ENCODE data around the gene MED12L.

Gene MED12L

GRCh38 chr3:151205482-151205881 lies 120.0 kb downstream of the MED12L start:
- Histone ChIP-seq H3K56ac (ENCODE audit: low read length) (no peak overlapping the region), H4K5ac (ENCODE audit: low read length) (no peak overlapping the region), H3K9ac (ENCODE audit: low read length) (no peak overlapping the region), H3K18ac (ENCODE audit: low read length) (no peak overlapping the region), H3K23ac (ENCODE audit: low read length) (no peak overlapping the region), H3K79me2 (ENCODE audit: control insufficient read depth, insufficient read depth, low read length) (no peaks in the 10 kb centered on the region), H4K8ac (ENCODE audit: low read depth, low read length) (no peak overlapping the region), H2AK5ac (ENCODE audit: low read length) (no peak overlapping the region), H2BK5ac (ENCODE audit: low read length) (no peak overlapping the region), H3K4ac (ENCODE audit: low read depth, low read length) (no peak overlapping the region), H3K27ac (ENCODE audit: low read depth, low read length) (no peak overlapping the region), H3K27me3 (ENCODE audit: insufficient read depth, low read length, poor library complexity) (no peaks in the 10 kb centered on the region), H2BK15ac (replicated peaks; ENCODE audit: low read depth) (no peak overlapping the region), H3K4me1 (ENCODE audit: control insufficient read depth, low read depth, low read length) (no peaks in the 10 kb centered on the region), H3K4me2 (ENCODE audit: low read length) (no peak overlapping the region), H2BK120ac (ENCODE audit: low read depth, low read length) (no peak overlapping the region), H3K79me1 (ENCODE audit: low read length) (no peaks in the 10 kb centered on the region), H3K36me3 (ENCODE audit: control insufficient read depth, insufficient read depth, low read length) (no peaks in the 10 kb centered on the region), H3K4me3 (ENCODE audit: low read length) (no peak overlapping the region)
- no peak for DNase-seq
- no CpG with 5 or more reads among the region's 6 CpGs for WGBS (ENCODE audit: extremely low coverage, insufficient coverage, low lambda C conversion rate)

- Histone ChIP-seq H2BK120ac (ENCODE audit: low read depth, low read length) (no peak overlapping the region), H2AK5ac (ENCODE audit: low read length) (no peak overlapping the region), H3K79me1 (ENCODE audit: low read length) (no peaks in the 10 kb centered on the region), H3K23ac (ENCODE audit: low read length) (no peak overlapping the region), H3K4me2 (ENCODE audit: low read length) (no peak overlapping the region), H3K56ac (ENCODE audit: low read length) (no peak overlapping the region), H4K5ac (ENCODE audit: low read length) (no peak overlapping the region), H4K8ac (ENCODE audit: low read depth, low read length) (no peak overlapping the region), H3K9ac (ENCODE audit: low read length) (no peak overlapping the region), H3K4me1 (ENCODE audit: control insufficient read depth, low read depth, low read length) (no peaks in the 10 kb centered on the region), H2BK15ac (replicated peaks; ENCODE audit: low read depth) (no peak overlapping the region), H3K79me2 (ENCODE audit: control insufficient read depth, insufficient read depth, low read length) (no peaks in the 10 kb centered on the region), H3K27me3 (ENCODE audit: insufficient read depth, low read length, poor library complexity) (no peaks in the 10 kb centered on the region), H3K4me3 (ENCODE audit: low read length) (no peak overlapping the region), H3K27ac (ENCODE audit: low read depth, low read length) (no peak overlapping the region), H3K4ac (ENCODE audit: low read depth, low read length) (no peak overlapping the region), H2BK5ac (ENCODE audit: low read length) (no peak overlapping the region), H3K18ac (ENCODE audit: low read length) (no peak overlapping the region), H3K36me3 (ENCODE audit: control insufficient read depth, insufficient read depth, low read length) (no peaks in the 10 kb centered on the region)
- WGBS (ENCODE audit: extremely low coverage, insufficient coverage, low lambda C conversion rate), result no CpG with 5 or more reads among the region's 3 CpGs
- no peak for DNase-seq
Observed at GRCh38 chr3:151206201-151206600, 120.7 kb downstream of the MED12L start.

DNA sequence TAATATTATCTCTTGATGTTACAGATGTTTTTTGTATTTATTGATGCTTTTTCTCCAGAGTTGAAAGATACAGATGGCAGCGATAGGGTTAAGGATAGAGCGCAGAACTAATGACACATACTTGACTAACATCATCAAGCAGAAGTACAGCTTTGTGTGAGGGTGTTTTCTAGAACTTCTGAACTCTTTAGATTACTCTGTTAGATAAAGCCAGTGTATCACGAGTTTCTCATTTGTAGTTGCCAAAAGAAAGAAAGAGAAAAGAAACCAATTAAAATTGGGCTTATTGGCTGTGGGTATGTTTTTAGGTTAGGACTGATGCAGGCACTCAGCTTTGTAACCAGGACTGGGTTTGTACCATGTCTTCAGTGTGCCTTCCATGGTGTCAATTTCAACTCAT lies 124.2 kb downstream of the MED12L start:
- no peak overlapping the region for H2BK15ac ChIP-seq (replicated peaks; ENCODE audit: low read depth)
- H3K36me3 ChIP-seq (ENCODE audit: control insufficient read depth, insufficient read depth, low read length), result no peaks in the 10 kb centered on the region
- no peak overlapping the region for H2AK5ac ChIP-seq (ENCODE audit: low read length)
- no CpG with 5 or more reads among the region's 3 CpGs for WGBS (ENCODE audit: extremely low coverage, insufficient coverage, low lambda C conversion rate)
- no peaks in the 10 kb centered on the region for H3K79me1 ChIP-seq (ENCODE audit: low read length)
- no peak overlapping the region for H3K4me2 ChIP-seq (ENCODE audit: low read length)
- no peak overlapping the region for H3K23ac ChIP-seq (ENCODE audit: low read length)
- no peak overlapping the region for H3K27ac ChIP-seq (ENCODE audit: low read depth, low read length)
- no peak overlapping the region for H4K8ac ChIP-seq (ENCODE audit: low read depth, low read length)
- no peaks in the 10 kb centered on the region for H3K4me1 ChIP-seq (ENCODE audit: control insufficient read depth, low read depth, low read length)
- H3K4me3 ChIP-seq (ENCODE audit: low read length), result no peak overlapping the region
- no peak overlapping the region for H3K9ac ChIP-seq (ENCODE audit: low read length)
- no peaks in the 10 kb centered on the region for H3K27me3 ChIP-seq (ENCODE audit: insufficient read depth, low read length, poor library complexity)
- no peaks in the 10 kb centered on the region for H3K79me2 ChIP-seq (ENCODE audit: control insufficient read depth, insufficient read depth, low read length)
- H2BK120ac ChIP-seq (ENCODE audit: low read depth, low read length), result no peak overlapping the region
- no peak overlapping the region for H3K18ac ChIP-seq (ENCODE audit: low read length)
- no peak overlapping the region for H2BK5ac ChIP-seq (ENCODE audit: low read length)
- H4K5ac ChIP-seq (ENCODE audit: low read length), result no peak overlapping the region
- DNase-seq, result no peak
- H3K56ac ChIP-seq (ENCODE audit: low read length), result no peak overlapping the region
- no peak overlapping the region for H3K4ac ChIP-seq (ENCODE audit: low read depth, low read length)

DNA sequence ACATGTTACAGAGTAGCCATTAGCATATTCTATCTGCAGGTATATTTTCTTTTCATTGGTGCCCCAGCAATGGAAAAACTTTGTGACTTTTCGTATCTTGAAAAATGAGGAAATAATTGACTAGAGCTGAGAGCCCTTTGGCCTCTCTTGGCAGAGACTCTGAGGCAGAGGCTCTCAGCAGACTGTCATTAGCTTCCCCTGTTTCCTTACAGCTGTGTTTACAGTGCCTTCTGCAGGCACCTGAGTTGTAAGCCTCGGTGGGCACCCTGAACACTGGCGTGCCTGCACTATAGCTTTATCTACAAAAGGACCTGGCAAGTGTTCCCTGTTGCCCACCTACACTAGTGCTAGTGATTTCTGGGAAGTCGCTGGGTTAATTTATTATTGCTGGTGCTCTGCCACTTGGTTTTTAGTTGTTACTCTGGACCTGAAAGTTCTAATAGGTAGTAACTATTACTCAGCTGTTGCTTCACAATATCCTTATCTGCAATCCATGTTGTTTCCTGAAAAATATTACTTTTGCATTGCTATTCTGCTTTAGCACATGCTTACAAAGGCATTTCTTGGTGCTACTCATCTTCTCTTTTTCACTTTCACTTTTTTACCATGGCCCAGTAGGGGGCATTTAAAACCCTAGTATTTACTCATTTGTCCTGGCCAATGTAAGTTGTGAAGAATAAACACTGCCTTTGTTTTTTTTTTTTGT lies 125.4 kb downstream of the MED12L start:
- Histone ChIP-seq H3K4me2 (ENCODE audit: low read length) (no peak overlapping the region), H3K79me2 (ENCODE audit: control insufficient read depth, insufficient read depth, low read length) (no peaks in the 10 kb centered on the region), H3K4me3 (ENCODE audit: low read length) (no peak overlapping the region), H3K9ac (ENCODE audit: low read length) (no peak overlapping the region), H2BK120ac (ENCODE audit: low read depth, low read length) (no peak overlapping the region), H2BK15ac (replicated peaks; ENCODE audit: low read depth) (no peak overlapping the region), H2BK5ac (ENCODE audit: low read length) (no peak overlapping the region), H4K5ac (ENCODE audit: low read length) (no peak overlapping the region), H3K56ac (ENCODE audit: low read length) (no peak overlapping the region), H3K23ac (ENCODE audit: low read length) (no peak overlapping the region), H3K36me3 (ENCODE audit: control insufficient read depth, insufficient read depth, low read length) (no peaks in the 10 kb centered on the region), H3K27me3 (ENCODE audit: insufficient read depth, low read length, poor library complexity) (no peaks in the 10 kb centered on the region), H3K18ac (ENCODE audit: low read length) (no peak overlapping the region), H2AK5ac (ENCODE audit: low read length) (no peak overlapping the region), H3K4me1 (ENCODE audit: control insufficient read depth, low read depth, low read length) (no peaks in the 10 kb centered on the region), H4K8ac (ENCODE audit: low read depth, low read length) (no peak overlapping the region), H3K27ac (ENCODE audit: low read depth, low read length) (no peak overlapping the region), H3K4ac (ENCODE audit: low read depth, low read length) (no peak overlapping the region), H3K79me1 (ENCODE audit: low read length) (no peaks in the 10 kb centered on the region)
- DNase-seq, result peak; percentile 29
- no CpG with 5 or more reads among the region's 4 CpGs for WGBS (ENCODE audit: extremely low coverage, insufficient coverage, low lambda C conversion rate)

GRCh38 chr3:151213151-151213550 lies 127.7 kb downstream of the MED12L start:
- Histone ChIP-seq H3K4ac (ENCODE audit: low read depth, low read length) (no peak overlapping the region), H3K36me3 (ENCODE audit: control insufficient read depth, insufficient read depth, low read length) (no peaks in the 10 kb centered on the region), H2BK120ac (ENCODE audit: low read depth, low read length) (no peak overlapping the region), H2BK5ac (ENCODE audit: low read length) (no peak overlapping the region), H2BK15ac (replicated peaks; ENCODE audit: low read depth) (no peak overlapping the region), H3K27me3 (ENCODE audit: insufficient read depth, low read length, poor library complexity) (no peaks in the 10 kb centered on the region), H3K23ac (ENCODE audit: low read length) (no peak overlapping the region), H3K79me2 (ENCODE audit: control insufficient read depth, insufficient read depth, low read length) (no peaks in the 10 kb centered on the region), H3K4me1 (ENCODE audit: control insufficient read depth, low read depth, low read length) (no peaks in the 10 kb centered on the region), H3K79me1 (ENCODE audit: low read length) (no peaks in the 10 kb centered on the region), H2AK5ac (ENCODE audit: low read length) (no peak overlapping the region), H4K5ac (ENCODE audit: low read length) (no peak overlapping the region), H3K4me3 (ENCODE audit: low read length) (no peak overlapping the region), H3K18ac (ENCODE audit: low read length) (no peak overlapping the region), H3K4me2 (ENCODE audit: low read length) (no peak overlapping the region), H3K27ac (ENCODE audit: low read depth, low read length) (no peak overlapping the region), H3K56ac (ENCODE audit: low read length) (no peak overlapping the region), H3K9ac (ENCODE audit: low read length) (no peak overlapping the region), H4K8ac (ENCODE audit: low read depth, low read length) (no peak overlapping the region)
- DNase-seq, result no peak
- no CpG with 5 or more reads among the region's 4 CpGs for WGBS (ENCODE audit: extremely low coverage, insufficient coverage, low lambda C conversion rate)

- no peak overlapping the region for H4K8ac ChIP-seq (ENCODE audit: low read depth, low read length)
- H3K4ac ChIP-seq (ENCODE audit: low read depth, low read length), result no peak overlapping the region
- no peaks in the 10 kb centered on the region for H3K79me2 ChIP-seq (ENCODE audit: control insufficient read depth, insufficient read depth, low read length)
- no peak overlapping the region for H3K4me2 ChIP-seq (ENCODE audit: low read length)
- no peak overlapping the region for H3K18ac ChIP-seq (ENCODE audit: low read length)
- H3K23ac ChIP-seq (ENCODE audit: low read length), result no peak overlapping the region
- H3K79me1 ChIP-seq (ENCODE audit: low read length), result no peaks in the 10 kb centered on the region
- no CpG with 5 or more reads among the region's 5 CpGs for WGBS (ENCODE audit: extremely low coverage, insufficient coverage, low lambda C conversion rate)
- no peak overlapping the region for H3K4me3 ChIP-seq (ENCODE audit: low read length)
- no peak overlapping the region for H3K27ac ChIP-seq (ENCODE audit: low read depth, low read length)
- H3K4me1 ChIP-seq (ENCODE audit: control insufficient read depth, low read depth, low read length), result no peaks in the 10 kb centered on the region
- no peak overlapping the region for H4K5ac ChIP-seq (ENCODE audit: low read length)
- H2AK5ac ChIP-seq (ENCODE audit: low read length), result no peak overlapping the region
- H2BK15ac ChIP-seq (replicated peaks; ENCODE audit: low read depth), result no peak overlapping the region
- H2BK5ac ChIP-seq (ENCODE audit: low read length), result no peak overlapping the region
- no peaks in the 10 kb centered on the region for H3K27me3 ChIP-seq (ENCODE audit: insufficient read depth, low read length, poor library complexity)
- no peak overlapping the region for H2BK120ac ChIP-seq (ENCODE audit: low read depth, low read length)
- no peak for DNase-seq
- no peaks in the 10 kb centered on the region for H3K36me3 ChIP-seq (ENCODE audit: control insufficient read depth, insufficient read depth, low read length)
- H3K56ac ChIP-seq (ENCODE audit: low read length), result no peak overlapping the region
- H3K9ac ChIP-seq (ENCODE audit: low read length), result no peak overlapping the region
Observed at GRCh38 chr3:151213881-151214280, 128.4 kb downstream of the MED12L start.
